Erythroblast (primary cell): ENCODE results near the gene ALG9.

Experiments used
- GATA1 ChIP-seq: IDR thresholded peaks from 2 replicates; pipeline ENCODE4 v1.6.1; 2011; ENCODE audit warnings: low read depth, mild to moderate bottlenecking, control low read depth, low read length, moderate library complexity
- POLR2A ChIP-seq: IDR thresholded peaks from 2 replicates; pipeline ENCODE4 v1.6.1; 2011; ENCODE audit warnings: mild to moderate bottlenecking, low read length

GRCh38 chr11:111795334-111795985 is 75.9 kb downstream of the ALG9 start:
- TF ChIP-seq POLR2A (no peak), GATA1 (no peak)
